H1 (cell line): ENCODE measurements around the gene NID1. TPM values are rescaled to one million over a fixed set of nuclear protein-coding genes. Genes with fewer than 3 reads are reported as not detected.

ENCODE experiments used
- CTCF ChIA-PET: fragments of 300-600 bp; sonication (Branson Sonifier 250); formaldehyde crosslinking; loops from one replicate; lab custom pipeline; 2021; ENCODE audit not compliant: partially characterized antibody; lab: Charles Lee
- POLR2A ChIA-PET: fragments of 300-600 bp; sonication (Branson Sonifier 250); formaldehyde crosslinking; loops from one replicate; lab custom pipeline; 2021; ENCODE audit warnings: inconsistent platforms; ENCODE audit not compliant: partially characterized antibody; lab: Charles Lee
- DNase-seq, 2 experiments: peaks; one replicate each; pipeline versions ENCODE4 v3.0.0 to v3.0.0-alpha.2; 2010 to 2022; ENCODE audit warnings: low spot score in 2 of 2, low read depth in 1 of 2, mixed read lengths in 1 of 2
- FAIRE-seq: peaks from 2 replicates; lab custom pipeline; 2011; peaks lifted over from hg19 to GRCh38; lab: Jason Lieb, UNC
- H2AFZ ChIP-seq: 2 replicates; pipeline ENCODE4 v1.8.1; 2012; ENCODE audit warnings: low read length, inconsistent platforms
- H2AK5ac ChIP-seq: 2 replicates; pipeline ENCODE4 v1.6.1; 2013; ENCODE audit warnings: low read depth, low read length
- H2BK120ac ChIP-seq: replicated peaks from 2 replicates; pipeline ENCODE3; 2013; ENCODE audit warnings: low read depth, low read length, inconsistent platforms
- H2BK12ac ChIP-seq: 2 replicates; pipeline ENCODE4 v1.6.1; 2013; ENCODE audit warnings: low read depth, low read length
- H2BK15ac ChIP-seq: 2 replicates; pipeline ENCODE4 v1.6.1; 2013; ENCODE audit warnings: low read length
- H2BK20ac ChIP-seq: 2 replicates; pipeline ENCODE4 v1.6.1; 2013; ENCODE audit warnings: low read length
- H2BK5ac ChIP-seq: 2 replicates; pipeline ENCODE4 v1.6.1; 2013; ENCODE audit warnings: low read depth, low read length
- H3K14ac ChIP-seq: 2 replicates; pipeline ENCODE4 v1.6.1; 2013; ENCODE audit warnings: inconsistent platforms; ENCODE audit not compliant: insufficient read length
- H3K18ac ChIP-seq: 2 replicates; pipeline ENCODE4 v1.6.1; 2013; ENCODE audit warnings: low read length; ENCODE audit errors: extremely low read depth
- H3K23ac ChIP-seq: 2 replicates; pipeline ENCODE4 v1.6.1; 2013; ENCODE audit warnings: inconsistent platforms; ENCODE audit not compliant: insufficient read length
- H3K23me2 ChIP-seq: 2 replicates; pipeline ENCODE4 v1.6.1; 2013; ENCODE audit warnings: low read depth, low read length
- H3K27ac ChIP-seq: 2 replicates; pipeline ENCODE4 v1.6.1; 2011; ENCODE audit warnings: low read depth, low read length, inconsistent platforms
- H3K27me3 ChIP-seq, 4 experiments: replicated peaks in 1 of 4; 1 replicate in 1 of 4; 2 replicates in 3 of 4; pipeline versions ENCODE4 v1.6.1 to v1.8.1; 2011 to 2013; ENCODE audit warnings: low read length in 3 of 4, mild to moderate bottlenecking in 3 of 4, inconsistent platforms in 2 of 4, mixed read lengths in 2 of 4, moderate library complexity in 1 of 4; ENCODE audit not compliant: control insufficient read depth in 3 of 4, insufficient read depth in 3 of 4; ENCODE audit errors: extremely low read depth in 1 of 4
- H3K36me3 ChIP-seq, 4 experiments: 2 replicates each; pipeline versions ENCODE4 v1.6.1 to v1.8.1; 2011 to 2013; ENCODE audit warnings: mild to moderate bottlenecking in 4 of 4, low read length in 3 of 4, moderate library complexity in 2 of 4, control low read depth in 1 of 4, inconsistent platforms in 1 of 4; ENCODE audit not compliant: insufficient read depth in 4 of 4, control insufficient read depth in 2 of 4
- H3K4ac ChIP-seq: replicated peaks from 2 replicates; pipeline ENCODE3; 2013; ENCODE audit warnings: low read length, low read depth, mixed read lengths, inconsistent platforms; ENCODE audit not compliant: insufficient read length
- H3K4me1 ChIP-seq, 4 experiments: replicated peaks in 1 of 4; 1 replicate in 1 of 4; 2 replicates in 3 of 4; pipeline versions ENCODE4 v1.6.1 to v1.8.1; 2011 to 2013; ENCODE audit warnings: low read length in 3 of 4, inconsistent platforms in 2 of 4, mixed read lengths in 1 of 4; ENCODE audit not compliant: insufficient read depth in 4 of 4, control insufficient read depth in 3 of 4
- H3K4me2 ChIP-seq, 2 experiments: 2 replicates each; pipeline versions ENCODE4 v1.6.1 to v1.8.1; 2011 to 2013; ENCODE audit warnings: low read depth in 2 of 2, low read length in 2 of 2, control low read depth in 1 of 2, inconsistent platforms in 1 of 2, mild to moderate bottlenecking in 1 of 2; ENCODE audit not compliant: insufficient read depth in 1 of 2
- H3K4me3 ChIP-seq, 4 experiments: fragments of 200-600, 300-600 bp in 1 of 4; sonication (generic), shearing (Covaris generic), sonication (Bioruptor Twin) in 1 of 4; 2 replicates each; pipeline versions ENCODE4 v1.5.1 to v1.8.1; 2011 to 2016; ENCODE audit warnings: low read length in 4 of 4, low read depth in 3 of 4, control low read depth in 2 of 4, inconsistent platforms in 2 of 4, mild to moderate bottlenecking in 2 of 4, mixed read lengths in 1 of 4, moderate library complexity in 1 of 4; ENCODE audit not compliant: insufficient read depth in 2 of 4; ENCODE audit errors: extremely low read depth in 1 of 4
- H3K56ac ChIP-seq: replicated peaks from 2 replicates; pipeline ENCODE3; 2013; ENCODE audit warnings: low read depth, mild to moderate bottlenecking, mixed read lengths, low read length, inconsistent platforms; ENCODE audit not compliant: insufficient read length
- H3K79me1 ChIP-seq: 2 replicates; pipeline ENCODE4 v1.6.1; 2013; ENCODE audit warnings: low read depth, low read length, control low read depth
- H3K79me2 ChIP-seq, 2 experiments: 2 replicates each; pipeline versions ENCODE4 v1.6.1 to v1.8.1; 2012 to 2013; ENCODE audit warnings: low read length in 2 of 2, mild to moderate bottlenecking in 2 of 2, inconsistent platforms in 1 of 2; ENCODE audit not compliant: insufficient read depth in 2 of 2, control insufficient read depth in 1 of 2
- H3K9ac ChIP-seq, 4 experiments: replicated peaks in 1 of 4; 1 replicate in 1 of 4; 2 replicates in 3 of 4; pipeline versions ENCODE4 v1.6.1 to v1.8.1; 2011 to 2013; ENCODE audit warnings: low read depth in 3 of 4, low read length in 3 of 4, control low read depth in 2 of 4, mild to moderate bottlenecking in 2 of 4, moderate library complexity in 2 of 4, inconsistent platforms in 1 of 4; ENCODE audit errors: extremely low read depth in 1 of 4
- H3K9me3 ChIP-seq, 2 experiments: 2 replicates each; pipeline versions ENCODE4 v1.6.1 to v1.8.1; 2012 to 2013; ENCODE audit warnings: mild to moderate bottlenecking in 2 of 2, moderate library complexity in 2 of 2, control low read depth in 1 of 2, inconsistent platforms in 1 of 2, low read depth in 1 of 2, low read length in 1 of 2, mixed read lengths in 1 of 2; ENCODE audit not compliant: insufficient read depth in 2 of 2
- H4K20me1 ChIP-seq, 2 experiments: replicated peaks in 1 of 2; 2 replicates each; pipeline versions ENCODE3 to v1.8.1; 2011 to 2013; ENCODE audit warnings: inconsistent platforms in 2 of 2, low read length in 2 of 2, mild to moderate bottlenecking in 1 of 2; ENCODE audit not compliant: insufficient read depth in 2 of 2, control insufficient read depth in 1 of 2
- H4K5ac ChIP-seq: 2 replicates; pipeline ENCODE4 v1.6.1; 2013; ENCODE audit warnings: low read length, low read depth, mixed read lengths, inconsistent platforms; ENCODE audit not compliant: insufficient read length
- H4K8ac ChIP-seq: 2 replicates; pipeline ENCODE4 v1.8.0; 2013; ENCODE audit warnings: mild to moderate bottlenecking, moderate library complexity, low read length, inconsistent platforms; ENCODE audit not compliant: insufficient read depth; ENCODE audit errors: extremely low read depth
- H4K91ac ChIP-seq: replicated peaks from 2 replicates; pipeline ENCODE3; 2013; ENCODE audit warnings: low read length, mixed read lengths, inconsistent platforms; ENCODE audit not compliant: insufficient read length
- CHD2 ChIP-seq: IDR thresholded peaks from 2 replicates; pipeline ENCODE4 v1.6.1; 2012; ENCODE audit warnings: low read length, improper control_type of control experiment
- EGR1 ChIP-seq: IDR thresholded peaks from 2 replicates; pipeline ENCODE4 v1.6.1; 2011; ENCODE audit warnings: low read depth, low read length, borderline replicate concordance
- EZH2 ChIP-seq: fragments of 200-600 bp; sonication (generic); IDR thresholded peaks from 2 replicates; pipeline ENCODE4 v1.7.1; 2012; ENCODE audit warnings: low read depth, mild to moderate bottlenecking, moderate library complexity, low read length, inconsistent platforms; ENCODE audit not compliant: severe bottlenecking
- RAD21 ChIP-seq, 2 experiments: IDR thresholded peaks in 1 of 2; conservative IDR thresholded peaks in 1 of 2; 2 replicates each; pipeline ENCODE4 v1.6.1; 2011; ENCODE audit warnings: low read depth in 2 of 2, low read length in 2 of 2, improper control_type of control experiment in 1 of 2, inconsistent platforms in 1 of 2, mild to moderate bottlenecking in 1 of 2, moderate library complexity in 1 of 2
- SAP30 ChIP-seq: fragments of 300-600 bp; sonication (generic); IDR thresholded peaks from 2 replicates; pipeline ENCODE4 v1.7.1; 2012; ENCODE audit warnings: low read length, moderate library complexity, mild to moderate bottlenecking, inconsistent platforms; ENCODE audit not compliant: insufficient read depth, insufficient replicate concordance
- SP4 ChIP-seq: IDR thresholded peaks from 2 replicates; pipeline ENCODE4 v1.6.1; 2012; ENCODE audit warnings: low read length, inconsistent platforms
- SRF ChIP-seq: IDR thresholded peaks from 2 replicates; pipeline ENCODE4 v1.6.1; 2011; ENCODE audit warnings: mild to moderate bottlenecking, low read depth, low read length, moderate library complexity
- WGBS, 2 experiments: shearing (Covaris generic) in 1 of 2; methylation state at CpG; one replicate each; pipeline versions ENCODE4 v1.1.6 to v1.1.7; 2013 to 2015; ENCODE audit warnings: low lambda C conversion rate in 2 of 2, mixed read lengths in 2 of 2, inconsistent platforms in 1 of 2, low coverage in 1 of 2, missing lambda C conversion rate in 1 of 2; ENCODE audit not compliant: insufficient replicate concordance in 2 of 2, insufficient coverage in 1 of 2, insufficient read length in 1 of 2; ENCODE audit errors: extremely low coverage in 1 of 2, missing lambda C conversion rate in 1 of 2; 5-methylcytosine and 5-hydroxymethylcytosine counted together
- polyA plus RNA-seq, 7 experiments: library from polyadenylated mRNA; depleted of rRNA in 3 of 7; stranded (reverse) in 5 of 7; unstranded in 2 of 7; fragments of >200 nt in 5 of 7; fragments of 200-250 nt in 2 of 7; gene quantifications; 1 replicate in 5 of 7; 2 replicates in 1 of 7; 4 replicates in 1 of 7; pipeline versions ENCODE4 v1.2.1 to v1.2.3, GENCODE V29; 2011 to 2013; ENCODE audit warnings: missing spikeins in 2 of 7, mixed read lengths in 2 of 7
- total RNA-seq: library from RNA; stranded (reverse); fragmentation: NEBNext Ultra II Directional; extraction: Animal tissue kit (Norgen Biotek cat#: 25700); gene quantifications from 2 replicates; pipeline ENCODE4 v1.2.1, GENCODE V29; 2021
- TF ChIP-seq, protein P1 (sequence below), 3 experiments: IDR thresholded peaks; 1 replicate in 2 of 3; 2 replicates in 1 of 3; pipeline versions ENCODE4 v1.5.1 to v1.6.1; 2011; ENCODE audit warnings: low read length in 3 of 3, mild to moderate bottlenecking in 3 of 3, inconsistent platforms in 2 of 3, low read depth in 1 of 3, moderate library complexity in 1 of 3; ENCODE audit not compliant: insufficient read depth in 1 of 3; ENCODE audit errors: control extremely low read depth in 1 of 3

NID1 gene
- total and polyA plus RNA-seq, 2 of the 8 experiments (the other 6 are each of a cell fraction or from before 2014, with no cell fraction given) = 20.9 to 25.4 TPM

DNA sequence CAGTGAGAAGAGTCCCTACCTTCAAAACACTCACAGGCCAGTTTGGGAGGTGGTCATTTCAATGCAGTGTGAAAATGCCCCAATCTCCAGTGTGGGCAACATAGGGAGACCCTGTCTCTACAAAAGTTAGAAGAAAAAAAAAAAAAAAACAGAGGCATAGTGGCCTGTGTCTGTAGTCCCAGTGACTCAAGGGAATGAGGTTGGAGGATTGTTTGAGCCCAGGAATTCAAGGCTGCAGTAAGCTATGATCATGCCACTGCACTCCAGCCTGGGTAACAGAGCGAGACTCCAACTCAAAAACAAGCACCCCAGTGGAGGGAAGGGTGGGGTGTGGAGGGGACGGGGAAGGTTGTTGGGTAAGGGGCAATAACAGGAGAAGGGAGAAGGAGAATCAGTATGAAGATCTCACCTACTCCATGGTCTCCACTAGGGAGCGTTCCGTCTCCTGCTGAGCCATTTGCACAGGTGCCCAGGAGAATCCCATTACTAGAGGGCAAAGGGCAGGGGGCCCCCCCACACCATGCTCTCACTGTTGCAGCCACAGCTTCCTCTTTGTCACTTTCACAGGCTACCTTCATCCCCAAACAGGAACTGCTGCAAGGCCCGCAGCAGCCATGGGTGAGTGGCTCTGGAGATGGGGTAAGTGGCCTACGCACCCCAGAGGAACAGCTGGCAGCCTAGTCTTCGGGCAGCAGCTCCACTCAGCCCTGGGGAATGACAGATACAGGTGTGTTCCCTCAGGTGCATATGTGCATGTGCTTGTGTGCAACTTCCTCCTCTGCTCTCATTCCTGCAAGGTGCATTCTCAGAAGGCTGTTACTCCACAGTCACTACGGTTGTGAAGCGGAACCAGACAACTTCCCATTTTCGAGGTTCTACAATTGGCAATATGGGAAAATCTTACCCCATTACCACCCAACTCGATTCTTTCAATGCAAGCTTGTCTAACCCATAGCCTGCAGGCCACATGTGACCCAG is 110.3 kb downstream of the NID1 start:
- no peak for FAIRE-seq
- no peak overlapping the region for H2BK5ac ChIP-seq
- no peak overlapping the region for H3K56ac ChIP-seq
- H3K23me2 ChIP-seq = no peaks in the 10 kb centered on the region
- CTCF ChIA-PET = interaction anchor here (0.6 to 2.2 kb wide), 4 partner anchors 10 to 31 kb away, joined by 3 to 5 read pairs (median 3); no protein-coding TSS in a partner anchor
- no peaks in the 10 kb centered on the region for H4K20me1 ChIP-seq
- peak overlapping the region; percentile 85 for H3K4ac ChIP-seq
- peak overlapping the region; percentile 68; the same call in 1 of the 2 replicates for H4K8ac ChIP-seq
- H2AFZ ChIP-seq = no peak overlapping the region
- no peak overlapping the region for H3K14ac ChIP-seq
- H2BK20ac ChIP-seq = no peak overlapping the region
- no peaks in the 10 kb centered on the region for H3K79me2 ChIP-seq
- no peak overlapping the region for H3K23ac ChIP-seq
- H3K27ac ChIP-seq = no peak overlapping the region
- 90% methylated on average over 10 of the region's 11 CpGs; no CpG with 5 or more reads in 1 of the 2 experiments for WGBS, 2 experiments
- H2BK12ac ChIP-seq = no peak overlapping the region
- H2BK15ac ChIP-seq = no peak overlapping the region
- no peaks in the 10 kb centered on the region for H3K36me3 ChIP-seq
- no peak overlapping the region for H4K5ac ChIP-seq
- H3K4me2 ChIP-seq = no peak overlapping the region
- TF ChIP-seq RAD21 (IDR thresholded peaks at IDR 0.05 in 1 of 2, conservative IDR thresholded peaks at IDR 0.05 in 1 of 2; ENCODE audit: low read depth in 2 of 2, low read length in 2 of 2) (no peak), CHD2 (no peak), SAP30 (no peak), SRF (no peak), SP4 (no peak), EGR1 (no peak), EZH2 (no peak)
- TF ChIP-seq, protein P1, sequence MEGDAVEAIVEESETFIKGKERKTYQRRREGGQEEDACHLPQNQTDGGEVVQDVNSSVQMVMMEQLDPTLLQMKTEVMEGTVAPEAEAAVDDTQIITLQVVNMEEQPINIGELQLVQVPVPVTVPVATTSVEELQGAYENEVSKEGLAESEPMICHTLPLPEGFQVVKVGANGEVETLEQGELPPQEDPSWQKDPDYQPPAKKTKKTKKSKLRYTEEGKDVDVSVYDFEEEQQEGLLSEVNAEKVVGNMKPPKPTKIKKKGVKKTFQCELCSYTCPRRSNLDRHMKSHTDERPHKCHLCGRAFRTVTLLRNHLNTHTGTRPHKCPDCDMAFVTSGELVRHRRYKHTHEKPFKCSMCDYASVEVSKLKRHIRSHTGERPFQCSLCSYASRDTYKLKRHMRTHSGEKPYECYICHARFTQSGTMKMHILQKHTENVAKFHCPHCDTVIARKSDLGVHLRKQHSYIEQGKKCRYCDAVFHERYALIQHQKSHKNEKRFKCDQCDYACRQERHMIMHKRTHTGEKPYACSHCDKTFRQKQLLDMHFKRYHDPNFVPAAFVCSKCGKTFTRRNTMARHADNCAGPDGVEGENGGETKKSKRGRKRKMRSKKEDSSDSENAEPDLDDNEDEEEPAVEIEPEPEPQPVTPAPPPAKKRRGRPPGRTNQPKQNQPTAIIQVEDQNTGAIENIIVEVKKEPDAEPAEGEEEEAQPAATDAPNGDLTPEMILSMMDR (IDR thresholded peaks at IDR 0.05; ENCODE audit: control extremely low read depth in 1 of 3, insufficient read depth in 1 of 3, low read depth in 1 of 3, low read length in 3 of 3) = no peak
- TF ChIP-seq, all 59 proteins: peak for 0
- Histone ChIP-seq H3K4me1 (no peaks in the 10 kb centered on the region; a peak in 3 of 7 replicates), H3K4me3 (no peak overlapping the region), H4K91ac (no peak overlapping the region), H3K9me3 (no peaks in the 10 kb centered on the region), H3K9ac (no peak overlapping the region), H3K18ac (no peak overlapping the region), H3K79me1 (no peaks in the 10 kb centered on the region), H2AK5ac (no peak overlapping the region), H3K27me3 (no peaks in the 10 kb centered on the region; a peak in 2 of 7 replicates), H2BK120ac (no peak overlapping the region)
- POLR2A ChIA-PET = no interaction called here
- DNase-seq = no peak
